HG03575 (cell line): ENCODE results near the gene TRIP12.
"Not testable (repeated sequence)": the region's sequence is repeated elsewhere in the genome, so short reads cannot be mapped to it uniquely, and the experiment has no call there.

ENCODE experiments used
- ATAC-seq: cut with Tn5 transposase; IDR thresholded peaks from one replicate; pipeline ENCODE4 v1.9.1; 2021; ENCODE audit not compliant: unreplicated experiment, insufficient number of reproducible peaks, low FRiP score; ENCODE audit errors: extremely low read depth

TRIP12 gene

DNA sequence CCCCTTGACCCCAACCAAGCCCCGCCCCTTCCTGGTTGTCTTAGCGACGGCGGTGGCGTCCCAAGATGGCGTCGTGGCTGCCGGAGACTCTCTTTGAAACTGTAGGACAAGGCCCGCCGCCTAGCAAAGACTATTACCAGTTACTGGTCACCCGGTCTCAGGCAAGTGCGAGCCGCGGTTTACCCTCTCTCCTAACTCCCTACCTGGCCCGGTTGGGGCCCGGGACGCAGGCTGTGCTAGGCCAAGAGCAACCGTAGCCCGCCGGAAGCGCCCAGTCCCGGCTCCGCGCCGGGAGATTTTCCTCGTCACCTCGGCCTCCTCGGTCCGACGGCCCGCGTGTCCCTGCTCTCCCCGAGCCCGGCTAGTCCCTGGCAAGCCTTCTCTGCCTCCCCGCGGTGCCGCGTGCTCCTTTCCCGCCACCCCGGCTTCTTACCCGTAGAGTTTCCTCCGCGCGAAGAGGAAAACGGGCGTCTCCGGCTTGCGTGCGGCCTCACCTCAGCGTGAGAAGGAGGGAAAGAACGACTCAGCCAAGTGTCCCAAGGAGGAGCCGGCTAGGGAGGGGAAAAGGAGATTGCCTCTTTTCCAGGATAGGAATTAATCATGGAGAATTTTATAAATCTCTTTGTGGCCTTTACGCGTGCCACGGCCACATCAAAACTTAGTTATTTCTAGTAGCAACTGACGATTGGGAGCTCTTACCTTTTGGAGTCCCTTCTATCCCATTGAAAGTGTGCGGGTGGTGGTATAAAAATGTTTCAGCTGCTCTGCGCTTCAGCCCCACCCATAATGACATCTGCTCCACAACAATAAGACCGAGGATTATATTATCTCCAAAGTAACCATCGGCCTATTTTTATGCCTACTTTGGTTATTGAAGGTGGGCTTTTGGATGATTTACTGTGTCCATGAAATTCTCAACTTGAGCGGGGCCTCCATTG is 909 bp upstream of the TRIP12 start, which contains the start of gene FBXO36:
FBXO36 (plus strand) TSS at position 55 of the 938 bp plus-strand sequence; CDS start at position 66, 11 bp downstream.
- peak; percentile 32 for ATAC-seq

DNA sequence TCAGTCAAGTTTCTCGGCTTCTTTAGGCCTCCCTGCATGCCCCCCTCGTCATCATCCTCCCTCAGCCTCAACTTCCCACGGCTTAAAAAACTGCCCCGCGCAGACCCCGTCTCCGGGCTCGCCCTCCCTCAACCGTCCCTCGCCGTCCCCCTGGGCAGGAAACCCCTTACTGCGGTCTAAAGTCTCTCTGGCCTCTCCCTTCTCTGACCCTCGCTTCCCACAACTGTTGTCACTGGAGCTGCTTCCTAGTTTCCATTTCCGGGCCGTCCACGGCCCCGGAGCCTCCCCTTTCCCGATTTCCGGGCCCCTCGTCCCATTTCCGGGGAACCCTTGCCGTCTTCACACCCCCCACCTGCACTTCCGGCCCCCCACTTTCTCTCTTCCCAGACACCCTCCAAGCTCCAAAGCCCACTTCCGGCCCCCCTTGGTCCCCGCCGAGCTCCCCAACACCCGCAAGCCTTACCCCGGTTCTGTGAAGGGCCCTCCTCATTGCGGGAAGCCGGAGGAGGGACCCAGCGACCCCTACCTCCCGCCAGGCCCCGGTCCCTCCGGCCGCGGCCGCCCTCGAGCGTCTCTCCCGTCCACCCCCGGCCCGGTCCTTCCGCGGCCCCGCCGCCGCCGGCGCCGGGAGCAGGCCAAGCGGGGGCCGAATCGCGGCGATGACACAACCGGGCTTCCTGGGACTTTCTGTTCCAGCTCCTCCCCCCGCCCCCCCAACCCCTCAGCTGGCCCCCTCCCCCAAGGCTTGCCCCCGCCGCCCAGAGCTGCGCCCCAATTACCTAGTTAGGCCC is 513 bp downstream of the TRIP12 start:
- no peak for ATAC-seq

DNA sequence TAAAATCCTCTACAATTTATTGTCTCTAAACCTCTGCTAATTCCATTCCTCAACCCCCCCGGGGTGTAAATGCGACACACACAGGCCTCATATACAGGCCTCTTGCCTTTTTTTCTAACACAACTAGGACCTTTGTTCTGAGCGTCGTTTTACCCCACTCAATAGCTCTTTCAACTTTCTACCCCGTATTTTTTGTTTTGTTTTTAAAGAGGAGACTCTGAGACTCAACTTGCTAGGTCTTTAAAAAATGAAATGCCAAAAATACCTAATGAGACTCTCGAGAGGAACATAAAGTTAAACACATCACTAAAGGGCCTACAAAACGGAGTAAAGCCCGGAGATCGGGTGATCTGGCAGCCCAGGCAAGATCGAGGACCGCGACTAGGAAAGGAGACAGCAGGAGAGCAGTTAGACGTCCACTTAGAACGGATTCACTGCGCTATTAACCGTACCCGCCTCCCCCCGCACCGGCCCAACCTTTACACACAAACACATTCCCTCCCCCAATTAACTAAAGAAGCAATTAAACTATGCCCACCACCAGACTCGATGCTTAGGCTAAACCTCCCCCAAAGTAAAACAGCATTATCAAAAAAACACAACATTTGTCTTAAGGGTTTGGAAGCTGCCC is 1.7 kb downstream of the TRIP12 start:
- no peak for ATAC-seq

DNA sequence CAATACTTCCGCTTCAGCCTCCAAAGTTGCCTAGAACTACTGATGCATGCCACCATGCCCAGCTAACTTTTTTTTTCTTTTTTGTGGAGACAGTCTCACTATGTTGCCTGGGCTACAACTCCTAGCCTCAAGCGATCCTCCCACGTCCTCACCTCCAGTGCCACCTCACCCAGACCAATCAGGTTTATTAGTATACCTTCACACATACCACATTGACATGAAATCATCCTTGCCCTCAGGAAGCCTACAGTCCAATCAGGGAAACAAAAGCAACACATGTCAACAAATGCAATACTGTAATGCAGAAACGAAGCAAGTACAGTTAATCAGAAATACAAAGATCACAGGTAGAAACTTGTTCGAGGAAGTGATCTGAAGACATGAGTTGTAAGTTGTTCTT is 4.0 kb downstream of the TRIP12 start:
- no peak for ATAC-seq

DNA sequence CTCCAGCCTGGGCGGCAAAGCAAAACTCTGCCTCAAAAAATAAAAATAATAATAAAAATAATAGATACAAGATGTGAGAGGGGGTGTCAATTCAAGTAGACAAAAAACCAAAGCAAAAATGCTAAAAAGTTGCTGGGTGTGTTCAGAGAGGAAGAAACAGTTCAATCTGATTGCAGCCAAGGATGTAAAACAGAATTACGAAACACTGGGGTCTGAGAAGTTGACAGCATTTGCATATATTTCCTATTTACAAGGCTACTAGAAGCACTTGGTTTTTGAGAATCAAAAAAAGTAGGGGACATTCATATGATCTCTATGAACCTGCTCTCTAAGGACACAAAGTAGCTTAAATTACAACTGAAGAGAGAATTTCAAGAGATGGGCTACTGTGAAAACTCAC is 7.6 kb downstream of the TRIP12 start:
- no peak for ATAC-seq

DNA sequence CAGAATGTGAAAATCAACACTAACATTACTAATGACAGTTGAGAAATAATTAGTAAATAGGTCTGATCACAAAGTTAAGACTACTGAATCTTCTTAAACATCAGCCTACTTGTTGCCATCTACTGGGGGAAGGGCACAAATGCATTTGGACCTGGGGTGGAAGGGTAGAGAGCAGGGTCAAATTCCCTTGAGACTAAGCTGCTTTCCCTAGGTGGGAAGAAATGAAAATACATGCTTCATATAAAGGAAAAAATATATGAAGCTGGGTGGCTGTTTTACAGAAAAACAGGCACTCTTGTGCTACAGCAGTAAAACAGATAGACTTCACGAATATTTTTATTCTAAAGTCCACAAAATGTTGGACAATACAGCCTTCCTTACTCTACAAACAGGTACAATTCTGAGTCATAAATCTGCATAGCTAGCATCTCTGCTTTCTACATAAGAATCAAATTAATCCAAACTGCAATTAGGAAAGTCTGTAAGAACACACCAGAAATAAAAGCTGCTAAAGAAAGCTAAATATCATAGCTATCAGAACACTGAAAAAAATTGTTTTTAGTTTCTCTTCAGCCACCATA is 10.9 kb downstream of the TRIP12 start:
- ATAC-seq, result no peak

DNA sequence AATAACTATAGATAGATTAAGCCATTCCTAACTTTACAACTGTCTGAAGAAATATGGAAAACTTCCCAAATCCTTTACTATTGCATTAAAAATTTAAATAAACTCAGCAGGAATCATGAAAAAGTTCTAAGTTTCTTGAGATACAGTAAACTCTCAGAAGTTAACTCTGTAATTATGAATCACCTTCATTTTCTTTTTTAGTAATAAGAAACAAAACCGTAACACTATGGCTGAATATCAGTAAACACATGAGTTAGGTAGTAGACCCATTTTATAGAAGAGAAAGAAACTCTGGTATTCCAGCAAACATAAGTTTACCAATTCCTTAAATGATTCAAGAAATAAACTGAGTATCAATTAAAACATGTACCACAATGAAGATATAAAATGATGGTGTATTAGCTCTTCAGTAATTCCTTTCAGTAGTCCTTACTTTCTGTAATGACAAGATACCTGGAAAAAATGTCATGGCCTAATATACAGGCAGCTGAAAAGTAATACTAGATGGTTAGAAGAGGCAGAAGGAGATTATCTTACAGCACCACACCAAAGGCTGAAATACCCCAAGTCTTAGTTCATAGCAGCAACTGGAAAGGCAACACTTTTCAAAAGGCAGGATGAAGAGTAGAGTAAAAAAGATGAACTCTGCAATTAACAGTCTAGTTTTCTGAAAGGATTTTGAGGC is 11.5 kb downstream of the TRIP12 start:
- no peak for ATAC-seq

DNA sequence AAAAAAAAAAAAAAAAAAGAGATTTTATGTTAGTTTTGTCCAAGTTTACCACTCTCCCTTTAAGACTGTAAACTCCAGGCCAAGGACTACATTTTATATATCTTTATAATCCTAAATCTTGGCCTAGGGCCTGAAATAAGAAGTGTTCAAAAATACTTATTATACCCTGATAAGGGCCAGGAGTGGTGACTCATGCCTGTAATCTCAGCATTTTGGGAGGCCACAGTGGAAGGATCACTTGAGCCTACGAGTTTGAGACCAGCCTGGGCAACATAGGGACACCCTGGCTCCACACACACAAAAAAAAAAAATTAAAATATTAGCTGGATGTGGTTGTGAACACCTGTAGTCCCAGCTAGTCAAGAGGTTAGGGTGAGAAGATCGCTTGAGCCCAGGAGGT is 12.7 kb downstream of the TRIP12 start:
- no peak for ATAC-seq

DNA sequence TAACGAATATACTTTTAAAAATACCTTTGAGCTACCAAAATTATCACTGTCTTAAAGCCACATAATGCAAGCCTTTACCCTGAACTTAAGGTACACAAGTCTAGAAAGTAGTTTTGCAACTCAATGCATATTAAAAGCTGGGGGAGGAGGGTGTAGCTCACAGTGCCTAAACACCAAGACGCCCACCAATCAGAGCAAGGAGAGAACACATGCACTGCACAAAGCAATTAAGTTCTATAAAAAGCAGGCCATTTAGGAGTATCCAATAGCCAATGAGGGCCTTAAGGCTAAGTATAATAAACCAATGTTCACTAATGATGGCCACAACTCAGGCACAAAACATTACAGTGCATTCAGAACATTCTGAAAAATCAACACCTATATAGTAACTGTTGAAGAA is 16.2 kb downstream of the TRIP12 start:
- no peak for ATAC-seq

DNA sequence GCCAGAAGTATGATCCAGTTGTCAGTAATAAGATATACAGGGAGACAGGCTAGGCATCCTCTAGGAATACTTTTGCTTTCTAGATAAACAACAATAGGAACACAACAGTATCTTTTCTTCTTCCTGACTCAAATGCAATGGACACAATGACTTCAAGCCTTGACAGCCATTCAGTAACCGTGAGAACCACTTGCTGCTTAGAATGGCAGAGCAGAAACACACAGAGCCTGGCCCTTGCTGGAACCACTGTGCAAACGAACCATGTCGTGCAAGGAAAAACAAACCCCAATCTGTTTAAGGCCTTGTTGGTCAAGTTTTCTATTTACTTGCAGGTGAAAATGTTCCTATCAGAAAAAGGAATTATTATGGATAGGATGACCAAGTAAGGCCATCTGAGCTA is 18.8 kb downstream of the TRIP12 start:
- ATAC-seq, result no peak

DNA sequence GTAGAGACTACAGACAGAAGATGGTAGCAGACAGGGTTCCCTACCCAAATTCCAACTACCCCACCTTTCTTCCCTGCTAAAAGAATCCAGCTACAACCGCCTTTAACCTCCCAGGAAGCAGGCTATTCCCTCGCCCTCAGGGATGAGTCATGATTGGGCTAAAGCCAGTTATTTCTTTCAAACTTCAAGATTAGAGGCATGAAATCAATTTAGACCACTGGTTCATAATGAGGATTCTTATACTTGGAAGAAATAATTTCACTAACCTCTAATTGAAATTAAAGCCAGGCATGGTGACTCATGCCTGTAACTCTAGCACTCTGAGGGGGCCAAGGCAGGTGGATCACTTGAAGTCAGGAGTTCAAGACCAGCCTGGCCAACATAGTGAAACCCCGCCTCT is 20.0 kb downstream of the TRIP12 start:
- no peak for ATAC-seq

DNA sequence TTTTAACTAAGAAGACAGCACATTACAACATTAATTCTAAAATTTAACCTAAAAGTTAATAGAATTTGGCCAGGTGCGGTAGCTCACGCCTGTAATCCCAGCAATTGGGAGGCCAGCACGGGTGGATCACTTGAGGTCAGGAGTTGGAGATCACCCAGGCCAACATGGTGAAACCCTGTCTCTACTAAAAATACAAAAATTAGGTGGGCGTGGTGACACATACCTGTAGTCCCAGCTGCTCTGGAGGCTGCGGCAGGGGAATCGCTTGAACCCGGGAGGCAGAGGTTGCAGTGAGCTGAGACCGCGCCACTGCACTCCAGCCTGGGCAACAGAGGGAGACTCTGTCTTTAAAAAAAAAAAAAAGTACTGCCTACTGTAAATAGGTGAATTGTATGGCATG is 21.3 kb downstream of the TRIP12 start:
- ATAC-seq, result not testable (repeated sequence)

DNA sequence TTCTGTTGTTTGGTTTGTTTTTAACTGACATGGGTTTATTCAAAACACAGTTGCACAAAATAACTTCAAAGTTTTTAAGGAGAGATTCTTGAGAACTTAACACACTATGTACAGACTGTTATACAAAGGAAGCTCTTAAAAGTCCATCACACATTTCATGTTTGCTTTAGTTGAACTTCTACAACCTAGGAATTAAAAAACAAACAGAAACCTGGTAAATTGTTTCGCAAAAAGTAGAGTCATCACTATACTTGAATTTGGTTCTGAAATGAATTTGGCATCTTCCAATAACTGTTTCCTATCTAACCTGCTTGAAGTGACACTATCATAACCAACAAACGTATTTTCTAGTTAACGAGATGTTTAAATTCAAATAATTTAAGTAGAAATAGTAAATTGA is 21.8 kb downstream of the TRIP12 start:
- no peak for ATAC-seq

DNA sequence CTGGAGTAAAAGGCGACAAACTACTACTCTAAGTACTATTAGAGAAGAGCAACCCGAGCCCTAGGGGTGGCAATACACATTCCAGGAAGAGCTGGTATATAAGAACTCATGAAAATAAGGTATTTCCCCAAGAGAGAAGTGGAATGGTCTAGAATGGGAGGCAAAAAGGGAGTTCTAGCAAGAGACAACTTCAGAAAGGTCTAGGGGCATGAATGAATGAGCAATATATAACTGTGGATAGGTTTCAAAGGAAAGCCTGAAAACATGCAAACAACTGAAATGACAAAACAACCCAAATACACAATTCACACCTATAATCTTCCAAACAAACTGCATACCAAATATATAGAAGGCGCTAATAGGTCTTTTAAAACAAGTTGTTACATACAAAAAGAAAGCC is 22.2 kb downstream of the TRIP12 start:
- ATAC-seq, result no peak

DNA sequence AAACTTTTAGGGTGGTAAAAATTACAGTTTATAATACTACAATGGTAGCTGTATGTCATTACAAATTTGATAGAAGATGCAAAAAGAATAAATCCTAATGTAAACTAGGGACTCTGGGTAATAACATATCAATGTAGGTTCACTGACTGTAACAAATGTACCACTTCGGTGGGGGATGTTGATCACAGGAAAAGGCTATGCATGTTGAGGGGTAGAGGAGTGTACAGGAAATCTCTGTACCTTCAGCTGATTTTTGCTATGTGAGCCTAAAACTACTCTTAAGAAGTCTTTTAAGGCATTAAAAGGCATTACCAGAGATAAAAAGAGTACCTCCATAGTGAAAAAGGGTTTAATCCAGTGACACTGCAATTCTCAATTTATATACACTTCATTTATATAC is 25.0 kb downstream of the TRIP12 start:
- ATAC-seq, result no peak

DNA sequence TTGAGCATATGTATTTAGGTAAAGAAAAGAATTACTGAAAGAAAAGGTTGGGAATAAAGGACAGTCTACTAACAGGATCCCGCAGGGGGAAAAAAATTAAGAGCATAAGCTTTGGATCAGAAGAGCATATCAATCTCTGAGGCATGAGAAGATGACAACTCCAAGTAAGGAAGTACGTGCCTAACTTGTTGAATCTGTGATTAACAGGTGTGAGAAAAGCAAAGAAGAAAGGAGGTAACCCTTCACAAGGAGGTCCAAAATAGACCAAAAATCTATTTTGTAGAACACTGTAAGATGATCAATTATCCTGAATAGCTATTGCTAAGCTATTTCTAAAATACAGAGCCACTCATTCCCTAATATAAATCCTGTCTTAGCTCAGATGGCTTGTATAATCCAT is 32.8 kb downstream of the TRIP12 start:
- no peak for ATAC-seq

DNA sequence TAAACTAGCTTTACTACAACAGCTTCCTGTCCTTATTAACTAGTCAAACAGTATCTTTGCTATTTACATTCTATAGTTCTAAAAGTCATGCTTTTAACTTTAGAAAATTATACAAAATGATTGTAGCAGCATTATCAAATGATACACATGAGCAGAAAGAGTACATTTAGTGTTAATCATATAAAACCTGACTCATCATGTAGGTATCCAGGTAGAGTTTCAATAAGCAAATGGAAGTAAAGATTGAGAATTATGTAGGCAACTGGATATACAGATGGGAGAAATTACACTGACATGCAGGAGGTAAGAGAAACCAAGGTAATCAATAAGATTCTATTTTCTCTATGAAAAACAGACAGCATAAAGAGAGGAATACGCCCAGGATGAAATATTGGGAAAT is 33.8 kb downstream of the TRIP12 start:
- no peak for ATAC-seq

DNA sequence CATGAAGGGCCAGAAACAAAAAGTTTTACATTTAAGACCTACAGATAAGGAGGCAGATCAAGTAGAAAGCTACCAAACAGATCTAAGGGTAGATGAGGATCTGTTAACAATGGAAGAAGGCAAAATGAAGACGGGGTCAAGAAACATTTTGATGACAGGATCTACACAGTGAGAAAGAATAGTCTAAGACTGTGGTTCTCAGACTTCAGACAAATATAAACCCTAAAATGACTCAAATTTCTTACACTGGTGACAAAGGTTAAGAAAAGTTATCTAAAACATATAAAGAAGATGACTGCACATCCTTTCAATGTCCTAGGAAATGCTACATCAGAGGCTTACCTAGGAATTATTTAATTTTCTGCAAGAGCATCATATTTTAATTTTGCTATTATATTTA is 34.4 kb downstream of the TRIP12 start:
- no peak for ATAC-seq
